Spleen (tissue), 7 donors: ENCODE data around the gene RNF128.
"Not testable (repeated sequence)": the region's sequence is repeated elsewhere in the genome, so short reads cannot be mapped to it uniquely, and the experiment has no call there.

Experiments
- CTCF ChIP-seq, 11 experiments: fragments of 200-600 bp in 7 of 11; fragments of 450-650 bp in 4 of 11; sonication (generic) in 4 of 11; IDR thresholded peaks in 8 of 11; conservative IDR thresholded peaks in 3 of 11; 1 replicate in 7 of 11; 2 replicates in 4 of 11; pipeline versions ENCODE4 v1.4.0 to v1.8.0; 2016 to 2021; ENCODE audit warnings: antibody characterized with exemption in 11 of 11, inconsistent platforms in 4 of 11, mild to moderate bottlenecking in 1 of 11
- POLR2A ChIP-seq, 3 donors: fragments of 450-650 bp; IDR thresholded peaks; one replicate each; pipeline ENCODE4 v1.5.1; 2017; ENCODE audit warnings: antibody characterized with exemption in 3 of 3, mild to moderate bottlenecking in 1 of 3
- POLR2AphosphoS5 ChIP-seq, 3 donors: sonication (generic); formaldehyde crosslinking; IDR thresholded peaks; one replicate each; pipeline ENCODE4 v1.5.1; 2017; ENCODE audit warnings: antibody characterized with exemption in 3 of 3
- donor health status: DM: no; HTN: no; CAD: no; lungs with moderate emphysema.
- donor health status: DM: no; HTN: no; CAD: no.
- donor health status: DM: no; HTN: no; CAD: no.

- not testable (repeated sequence) for TF ChIP-seq CTCF (IDR thresholded peaks at IDR 0.05 in 8 of 11, conservative IDR thresholded peaks at IDR 0.05 in 3 of 11); POLR2A (IDR thresholded peaks at IDR 0.05); POLR2AphosphoS5 (IDR thresholded peaks at IDR 0.05)
Measured at GRCh38 chrX:106769288-106769687, 42.8 kb downstream of the RNF128 start.
